SHP77 (cell line): ENCODE data around the gene TMEM119.

Source experiments
- DNase-seq, 2 experiments: peaks; one replicate each; lab custom pipeline; 2025; lab: John Stamatoyannopoulos, UW

TMEM119 gene, protein sequence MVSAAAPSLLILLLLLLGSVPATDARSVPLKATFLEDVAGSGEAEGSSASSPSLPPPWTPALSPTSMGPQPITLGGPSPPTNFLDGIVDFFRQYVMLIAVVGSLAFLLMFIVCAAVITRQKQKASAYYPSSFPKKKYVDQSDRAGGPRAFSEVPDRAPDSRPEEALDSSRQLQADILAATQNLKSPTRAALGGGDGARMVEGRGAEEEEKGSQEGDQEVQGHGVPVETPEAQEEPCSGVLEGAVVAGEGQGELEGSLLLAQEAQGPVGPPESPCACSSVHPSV

GRCh38 chr12:108597559-108598471 lies at the start of gene TMEM119:
TMEM119 (minus strand) TSS chr12:108598084; CDS start chr12:108592383, 5,701 bp downstream.
- DNase-seq, result no peak

DNA sequence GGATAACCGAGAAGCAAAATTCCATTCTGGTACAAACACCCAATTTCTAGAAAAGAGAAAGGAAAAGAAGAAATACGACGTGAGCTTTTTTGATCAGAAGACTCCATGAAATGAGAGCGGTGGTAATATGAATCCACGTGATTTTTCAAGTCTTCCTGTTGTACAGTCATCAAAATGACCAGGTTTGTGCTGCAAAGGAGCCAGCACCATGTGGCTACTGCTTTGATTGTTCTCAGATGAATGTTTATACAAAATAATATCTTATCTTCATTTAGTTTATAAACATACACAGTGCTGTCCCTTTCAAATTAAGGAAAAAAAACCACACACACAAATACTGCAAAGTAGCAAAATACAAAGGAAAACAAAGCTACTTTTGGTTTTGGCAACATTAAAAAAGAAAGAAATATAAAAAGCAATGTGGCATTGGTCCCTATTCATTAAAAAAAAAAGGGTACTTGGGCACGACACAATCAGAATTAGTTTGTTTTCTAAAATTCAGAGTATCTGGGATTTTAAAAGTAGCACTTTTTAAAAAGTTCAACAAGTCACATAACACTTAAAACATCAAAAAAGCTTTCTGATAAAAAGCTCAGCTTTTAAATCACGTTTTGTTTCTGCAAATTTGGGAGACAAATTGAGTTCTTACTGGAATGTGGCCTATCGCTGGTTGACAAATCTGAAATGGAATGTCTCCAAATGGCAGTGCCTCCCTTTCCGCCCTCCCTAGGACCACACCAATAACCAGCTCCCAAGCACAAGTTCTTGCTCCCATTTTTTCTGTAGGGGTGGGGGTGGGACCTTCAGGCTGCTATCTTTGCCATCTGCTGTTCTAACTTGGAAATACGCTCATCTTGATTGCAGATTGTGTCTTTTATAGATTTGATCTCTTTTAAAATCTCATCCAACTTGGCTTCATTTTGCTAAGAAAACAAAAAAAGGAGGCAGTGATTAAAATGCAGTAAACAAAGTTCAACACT lies 49.0 kb upstream of the TMEM119 start:
- DNase-seq, result no peak

GRCh38 chr12:108645686-108646599 lies 48.1 kb upstream of the TMEM119 start:
- DNase-seq, result no peak

GRCh38 chr12:108644811-108645120 lies 46.9 kb upstream of the TMEM119 start:
- DNase-seq, result no peak

DNA sequence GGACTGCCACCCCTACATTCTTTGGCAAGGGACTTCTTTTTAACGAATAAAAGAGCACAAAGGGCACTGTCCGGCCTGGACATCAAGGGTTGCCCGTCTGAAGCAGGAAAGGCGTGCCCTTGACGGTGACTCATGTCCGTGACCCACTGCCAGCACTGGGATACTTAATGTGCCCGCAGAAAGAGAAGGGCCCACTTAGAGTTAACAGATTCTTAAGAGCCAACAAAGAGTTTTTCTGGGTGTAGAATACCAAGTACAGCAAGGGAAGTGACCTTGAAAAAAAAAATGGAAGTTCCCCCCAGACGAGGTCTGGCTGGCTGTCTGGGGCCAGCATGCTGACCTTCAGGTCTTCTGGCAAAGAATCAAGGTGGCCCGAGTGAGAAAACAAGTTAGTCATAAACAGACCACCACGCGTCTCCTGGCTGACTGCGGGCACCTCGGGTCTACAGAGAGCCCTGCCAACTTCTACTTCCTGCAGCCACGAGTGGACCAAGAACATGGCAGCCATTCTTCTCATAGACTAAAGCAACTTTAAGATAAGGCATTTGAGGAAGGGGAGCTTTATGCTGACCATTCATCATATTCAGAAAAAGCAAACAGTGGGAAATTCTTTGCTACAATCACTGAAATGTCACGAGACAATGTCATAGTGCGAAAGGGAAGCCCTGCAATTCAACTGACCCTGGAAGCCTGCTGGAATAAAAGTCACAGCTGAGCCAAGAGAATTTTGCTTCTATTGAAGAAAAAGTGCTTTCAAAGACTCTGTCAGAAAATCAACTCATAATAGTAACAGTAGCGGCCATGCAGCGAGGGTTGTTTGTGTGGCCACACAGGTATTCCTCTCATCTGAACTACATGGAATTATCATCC lies 46.3 kb upstream of the TMEM119 start:
- no peak for DNase-seq

GRCh38 chr12:108642899-108643654 lies 45.2 kb upstream of the TMEM119 start:
- no peak for DNase-seq

- DNase-seq, result peak; percentile 92 to 95
Measured at GRCh38 chr12:108642269-108642870, 44.5 kb upstream of the TMEM119 start.

DNA sequence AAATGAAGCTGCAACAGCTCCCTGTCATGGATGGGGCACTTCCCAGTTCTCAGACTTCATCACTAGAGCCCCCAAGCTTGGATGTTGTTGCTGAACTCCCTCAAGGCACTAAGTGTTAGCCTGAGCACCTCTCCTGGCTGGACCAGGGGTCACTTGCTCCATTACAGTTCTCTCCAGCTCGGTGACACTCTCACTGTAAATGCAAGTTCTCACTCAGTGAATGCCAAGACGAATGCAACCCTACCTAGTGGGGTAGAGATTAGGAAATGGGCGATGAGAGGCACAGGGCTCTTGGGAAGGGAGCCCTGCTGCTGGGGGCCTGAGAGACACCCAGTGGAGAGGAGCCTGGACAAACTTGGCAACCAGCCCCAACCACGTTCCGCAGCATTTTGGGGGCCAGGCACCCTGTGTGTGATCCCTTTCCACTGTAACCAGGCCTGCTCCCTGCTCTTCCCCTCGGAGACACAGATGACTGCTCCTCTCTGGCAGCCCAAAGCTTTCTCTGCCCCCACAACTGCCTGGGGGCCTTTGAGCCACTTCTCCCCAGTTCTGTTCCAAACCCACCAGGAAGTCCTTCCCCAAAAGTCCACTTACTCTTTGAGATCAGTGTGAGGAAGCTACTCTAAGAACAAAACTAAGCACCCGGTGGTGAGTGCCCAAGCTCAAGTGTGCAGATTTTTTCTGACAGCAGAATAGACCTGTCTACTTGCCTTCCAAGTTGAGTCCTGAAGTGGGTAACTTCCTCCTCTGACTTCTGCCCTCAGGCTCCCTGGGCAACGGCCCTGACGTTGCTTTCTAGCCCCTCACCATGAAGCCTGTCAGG lies 43.8 kb upstream of the TMEM119 start:
- peak in 1 of 2 experiments; percentile 19 for DNase-seq

DNA sequence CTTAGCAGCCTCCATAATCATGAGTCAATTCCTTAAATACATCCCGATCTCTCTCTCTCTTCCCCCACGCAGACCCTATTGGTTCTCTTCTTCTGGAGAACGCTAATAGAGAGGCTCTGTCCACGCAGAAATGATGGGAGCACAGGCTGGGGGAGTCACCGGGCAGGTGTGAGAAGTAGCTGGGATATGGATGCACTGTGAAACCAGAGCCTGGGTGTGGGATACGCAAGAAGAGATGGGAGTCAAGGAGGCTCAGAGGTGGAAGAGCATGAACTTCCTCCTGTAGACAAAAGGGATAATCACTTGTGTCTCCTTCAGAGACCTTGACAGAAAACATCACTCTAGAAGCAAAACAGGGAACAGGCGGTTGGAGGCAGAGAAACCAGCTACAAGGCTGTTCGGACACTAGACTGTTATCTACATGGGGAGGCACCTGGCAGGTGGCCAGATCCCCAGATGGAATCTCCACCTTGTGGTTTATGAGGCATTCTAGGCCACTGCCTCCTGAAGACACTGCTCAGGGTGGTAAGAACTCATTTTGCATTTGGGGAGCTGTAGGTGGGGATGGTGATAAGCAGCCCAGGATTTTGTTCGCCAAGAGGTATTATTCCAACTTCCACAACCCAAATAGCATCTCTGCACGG lies 43.0 kb upstream of the TMEM119 start:
- peak in 1 of 2 experiments; percentile 52 for DNase-seq

DNA sequence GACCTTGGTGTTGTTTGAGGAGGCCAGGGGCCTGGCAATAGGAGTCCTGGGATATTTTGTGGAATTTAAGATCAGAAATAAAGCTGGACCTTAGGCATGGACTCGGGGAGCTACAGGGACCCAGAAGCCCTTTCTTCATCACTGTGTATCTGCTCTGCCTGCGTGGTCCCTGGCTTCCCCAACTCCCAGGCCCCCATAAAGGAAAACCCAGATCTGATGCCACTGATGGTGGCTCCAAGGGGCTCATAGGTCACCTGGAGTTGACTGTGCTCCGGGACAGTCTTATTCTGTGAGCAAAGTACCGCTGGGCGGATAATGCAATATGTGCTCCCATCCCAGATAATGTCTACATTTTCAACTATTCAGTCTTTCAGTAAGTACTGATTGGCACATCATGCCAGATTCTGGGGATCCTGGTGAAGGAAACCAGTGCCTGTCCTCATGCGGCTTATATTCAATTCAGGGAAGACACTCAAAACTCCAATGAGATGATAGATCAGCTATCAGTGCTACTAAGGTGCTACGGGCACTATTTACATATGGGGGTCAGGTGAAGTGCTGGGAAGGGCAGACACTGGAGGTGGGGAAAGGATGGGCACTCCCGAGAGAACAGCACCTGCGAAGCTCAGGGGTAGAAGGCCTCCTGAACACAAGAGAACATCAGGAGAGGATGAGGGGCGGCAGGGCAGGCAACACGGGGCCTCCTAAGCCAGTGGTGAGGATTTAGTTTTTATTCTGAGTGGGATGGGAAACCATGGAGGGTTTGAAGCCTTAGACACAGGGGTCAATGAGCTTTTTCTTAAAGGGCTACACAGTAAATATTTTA lies 41.3 kb upstream of the TMEM119 start:
- DNase-seq, result no peak

DNA sequence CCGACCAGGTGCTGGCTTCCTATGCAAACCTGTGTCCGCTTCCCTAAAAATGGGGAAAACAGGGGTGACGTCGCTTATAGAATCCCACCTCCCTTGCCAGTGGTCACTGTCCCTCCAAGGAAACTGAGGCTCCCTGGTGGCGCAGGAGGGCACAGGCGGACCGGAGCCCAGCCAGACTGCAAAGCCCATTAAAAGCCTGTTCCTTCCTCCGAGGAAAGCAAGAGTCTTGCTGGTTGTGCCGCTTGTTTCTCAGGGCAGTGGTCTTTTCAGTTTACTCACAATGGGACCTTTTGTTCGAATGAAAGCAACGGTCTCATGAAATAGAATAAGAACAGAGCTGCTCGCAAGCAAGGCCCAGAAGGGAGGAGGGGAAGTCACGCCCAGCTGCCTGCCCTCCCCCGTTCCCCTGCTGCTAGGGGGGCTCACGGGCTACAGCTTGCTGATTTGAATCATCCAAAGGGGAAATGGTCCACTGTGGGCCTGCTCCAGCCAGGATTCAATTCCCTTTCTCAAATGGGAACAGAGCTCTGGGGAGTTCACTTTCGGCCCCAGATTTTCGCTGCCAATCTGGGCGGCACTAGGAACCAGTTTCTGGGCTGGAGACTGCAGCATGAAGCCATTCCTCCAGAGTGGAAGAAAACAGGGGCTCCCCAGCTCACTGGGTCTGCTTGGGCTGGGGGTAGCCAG lies 40.4 kb upstream of the TMEM119 start:
- no peak for DNase-seq

GRCh38 chr12:108637222-108637971 lies 39.5 kb upstream of the TMEM119 start:
- DNase-seq, result no peak

- DNase-seq, result no peak
Measured at GRCh38 chr12:108635997-108636808, 38.3 kb upstream of the TMEM119 start.
